ENCODE measurements around the gene NPFF.
"Not testable (repeated sequence)": the region's sequence is repeated elsewhere in the genome, so short reads cannot be mapped to it uniquely, and the experiment has no call there.

The NPFF gene

GRCh38 chr12:53493610-53494391 is 13.5 kb downstream of the NPFF start:
- DNase-seq, result no peak

- peak; percentile 93 for DNase-seq
These were observed 14.3 kb downstream of the NPFF start for GRCh38 chr12:53492830-53493609.

DNA sequence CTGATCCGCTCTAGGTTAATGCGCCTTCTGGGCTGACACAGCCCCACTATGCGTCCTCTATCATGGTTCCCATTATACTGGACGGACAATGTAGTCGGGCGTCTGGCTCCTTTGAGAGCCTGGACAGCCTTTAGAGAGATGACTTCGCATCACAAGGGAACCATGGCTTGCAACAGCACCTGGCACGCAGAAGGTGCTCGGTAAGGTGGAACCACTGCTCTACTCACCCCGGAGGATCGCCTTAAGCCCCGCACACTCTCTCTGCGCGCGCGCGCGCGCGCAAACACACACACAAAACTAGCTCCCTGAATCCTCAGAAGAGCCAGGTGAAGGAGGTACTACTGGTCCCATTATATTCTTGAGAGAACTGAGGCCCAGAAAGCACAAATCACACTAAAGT is 15.1 kb downstream of the NPFF start:
- DNase-seq, result no peak

- no peak for DNase-seq
These were observed 17.9 kb downstream of the NPFF start for GRCh38 chr12:53489242-53489864.

- DNase-seq, result no peak
These were observed 20.4 kb downstream of the NPFF start for GRCh38 chr12:53486736-53487487.

DNA sequence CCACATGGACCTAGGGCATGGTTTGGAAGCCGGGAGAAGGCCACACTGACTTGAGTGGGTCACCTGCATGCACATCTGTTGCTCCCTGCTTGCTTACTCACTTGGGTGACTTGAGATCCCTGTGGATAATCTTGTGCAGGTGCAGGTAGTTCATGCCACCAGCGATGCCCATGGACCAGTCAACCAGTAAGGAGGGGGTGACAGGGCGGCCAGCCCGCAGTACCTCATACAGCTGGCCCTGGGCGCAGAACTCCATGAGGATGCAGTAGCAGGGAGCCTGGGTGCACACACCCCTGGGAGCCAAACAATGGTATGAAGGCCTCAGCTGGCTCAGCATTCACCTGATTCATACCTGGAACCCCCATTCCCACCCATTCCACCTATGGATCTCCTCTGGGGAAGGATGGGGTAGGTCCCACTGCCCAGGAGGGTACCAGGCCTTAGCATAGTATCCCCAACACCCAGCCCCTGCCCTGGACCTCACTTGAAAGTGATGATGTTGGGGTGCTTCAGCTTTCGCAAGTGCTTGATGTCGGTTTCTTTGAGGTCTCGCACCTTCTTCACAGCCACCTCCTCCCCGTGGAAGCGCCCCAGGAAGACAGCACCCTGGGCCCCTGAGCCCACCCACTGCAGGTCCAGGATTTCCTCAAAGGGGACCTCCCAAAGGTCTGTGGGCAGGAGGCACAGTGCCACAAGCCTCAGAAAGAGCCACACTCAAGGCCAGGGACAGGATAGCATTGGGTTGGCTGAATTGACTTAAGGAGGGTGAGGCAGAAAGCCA is 21.1 kb downstream of the NPFF start:
- DNase-seq, result no peak

GRCh38 chr12:53484686-53485575 is 22.4 kb downstream of the NPFF start:
- DNase-seq, result no peak

- DNase-seq, result no peak
These were observed 23.3 kb downstream of the NPFF start for GRCh38 chr12:53483979-53484377.

GRCh38 chr12:53483225-53483978 is 23.9 kb downstream of the NPFF start:
- no peak for DNase-seq

- no peak for DNase-seq
These were observed 24.6 kb downstream of the NPFF start for GRCh38 chr12:53482626-53483168.

- peak; percentile 26 for DNase-seq
These were observed 25.2 kb downstream of the NPFF start for GRCh38 chr12:53481939-53482586.

DNA sequence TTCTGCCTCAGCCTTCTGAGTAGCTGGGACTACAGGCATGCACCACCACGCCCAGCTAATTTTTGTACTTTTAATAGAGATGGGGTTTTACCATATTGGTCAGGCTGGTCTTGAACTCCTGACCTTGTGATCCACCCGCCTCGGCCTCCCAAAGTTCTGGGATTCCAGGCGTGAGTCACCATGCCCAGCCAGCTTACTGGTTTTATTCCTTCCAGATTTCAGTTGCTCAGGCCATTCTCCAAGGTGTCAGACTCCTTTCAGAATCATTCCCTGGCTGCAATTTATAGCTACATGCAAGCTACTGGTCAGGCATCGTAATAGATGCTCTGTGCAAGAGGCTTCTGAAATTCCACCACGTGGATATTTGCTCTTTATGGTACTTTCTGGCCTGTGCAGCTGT is 25.8 kb downstream of the NPFF start:
- DNase-seq, result not testable (repeated sequence)

DNA sequence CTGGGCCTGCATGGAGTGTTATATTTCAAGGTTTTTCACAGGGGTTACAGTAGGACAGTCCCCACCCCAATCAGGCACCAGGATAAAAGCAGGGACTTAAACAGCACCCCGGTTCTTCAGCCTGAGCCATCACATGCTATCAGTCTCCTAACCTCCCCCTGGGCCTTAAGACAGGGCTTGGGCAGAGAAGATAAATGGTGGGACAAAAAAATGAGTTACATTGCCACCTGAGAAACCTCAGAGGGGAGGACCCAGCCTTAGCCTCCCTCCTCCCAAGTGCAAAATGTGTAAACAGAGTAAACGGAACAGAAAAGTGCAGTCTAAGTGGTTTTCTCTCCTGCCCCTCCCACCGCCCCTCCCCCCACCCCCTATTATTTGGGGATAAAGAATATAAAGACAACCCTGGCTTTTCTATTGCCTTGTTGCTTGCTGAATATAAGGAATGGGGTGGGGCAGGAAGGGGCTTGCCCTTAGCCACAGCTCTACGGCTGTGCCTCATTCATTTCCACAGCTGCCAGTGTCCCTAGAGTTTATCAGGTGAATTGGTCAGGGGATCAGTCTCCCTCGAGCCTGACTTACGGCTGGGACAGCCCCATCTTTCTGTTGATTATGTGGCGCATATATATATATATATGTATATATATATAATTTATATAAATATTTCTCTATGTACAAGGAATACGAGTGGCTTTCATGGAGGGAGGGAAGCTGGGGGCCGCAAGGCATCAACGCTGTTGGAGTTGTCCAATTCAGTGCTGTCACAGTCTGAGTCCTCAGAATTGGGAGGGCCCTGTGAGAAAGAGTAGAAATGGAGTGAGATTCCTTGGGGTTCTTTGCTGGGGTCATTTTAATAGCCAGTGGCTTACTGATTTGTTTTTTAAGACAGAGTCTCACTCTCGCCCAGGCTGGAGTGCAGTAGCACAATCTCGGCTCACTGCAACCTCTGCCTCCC is 26.5 kb downstream of the NPFF start:
- no peak for DNase-seq

GRCh38 chr12:53479331-53479730 is 28.0 kb downstream of the NPFF start:
- DNase-seq, result no peak

GRCh38 chr12:53478865-53479264 is 28.4 kb downstream of the NPFF start:
- no peak for DNase-seq

- peak; percentile 42 for DNase-seq
These were observed 30.5 kb downstream of the NPFF start for GRCh38 chr12:53476769-53477209.

DNA sequence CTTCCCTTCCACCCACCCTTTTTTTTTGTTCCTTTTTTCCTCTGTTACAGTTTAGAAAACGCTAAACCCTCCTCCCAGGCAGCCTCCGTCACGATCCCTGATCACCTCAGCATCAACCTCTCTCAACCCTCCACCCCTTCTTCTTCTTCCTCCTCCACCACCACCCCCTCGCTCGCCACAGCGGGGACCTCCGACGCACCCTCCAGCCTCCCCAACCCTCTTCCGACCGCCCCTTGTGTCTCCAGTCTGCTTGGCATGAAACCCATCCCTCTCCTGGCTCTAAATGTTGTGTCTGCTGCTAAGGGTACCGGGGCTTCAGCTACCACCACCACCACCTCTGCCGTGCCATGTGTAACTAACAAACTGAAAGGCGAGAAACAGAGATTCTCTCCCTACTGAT is 32.5 kb downstream of the NPFF start:
- DNase-seq, result peak; percentile 23

DNA sequence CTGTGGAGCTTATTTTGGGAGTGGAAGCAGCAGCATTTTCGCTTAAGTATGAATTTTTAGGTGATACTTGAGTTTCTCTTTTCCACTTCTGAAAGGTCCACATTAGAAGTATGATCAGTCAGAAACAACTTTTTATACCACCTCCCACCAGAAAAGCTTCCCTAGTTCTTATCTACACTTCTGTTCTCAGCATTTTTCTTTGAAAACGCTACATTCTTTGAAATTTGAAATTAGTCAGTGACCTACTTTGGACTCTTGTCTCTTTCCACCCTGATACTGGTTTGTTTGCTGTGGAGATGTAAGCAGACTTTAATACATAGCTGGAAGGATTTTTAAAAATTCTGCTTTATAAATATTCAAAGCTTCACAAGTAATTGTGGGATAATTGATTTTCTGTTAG is 33.2 kb downstream of the NPFF start:
- no peak for DNase-seq

Data from CD4-positive, alpha-beta T cell treated with Interleukin-21 for 1 hour (primary cell).